AG10803 (cell line): ENCODE data around the gene VCAN.

Experiments
- DNase-seq: peaks from one replicate; pipeline ENCODE4 v3.0.0; 2010; ENCODE audit warnings: low read depth
- H3K4me3 ChIP-seq: 2 replicates; pipeline ENCODE4 v1.5.1; 2011; ENCODE audit warnings: mild to moderate bottlenecking, low read length, control low read depth
- CTCF ChIP-seq: conservative IDR thresholded peaks from 2 replicates; pipeline ENCODE4 v1.5.1; 2011; ENCODE audit warnings: mild to moderate bottlenecking, low read length, control low read depth, inconsistent platforms

Gene VCAN

GRCh38 chr5:83586874-83587776 is 115.6 kb downstream of the VCAN start:
- TF ChIP-seq CTCF = no peak
- no peak overlapping the region for H3K4me3 ChIP-seq
- DNase-seq = peak; percentile 46

GRCh38 chr5:83589786-83590185 is 118.2 kb downstream of the VCAN start:
- DNase-seq = no peak
- no peak overlapping the region for H3K4me3 ChIP-seq
- TF ChIP-seq CTCF = no peak

- TF ChIP-seq CTCF = no peak
- H3K4me3 ChIP-seq = no peak overlapping the region
- DNase-seq = no peak
These were observed 119.4 kb downstream of the VCAN start for GRCh38 chr5:83590966-83591365.

GRCh38 chr5:83595217-83595616 is 123.7 kb downstream of the VCAN start:
- no peak overlapping the region for H3K4me3 ChIP-seq
- no peak for DNase-seq
- TF ChIP-seq CTCF = peak; percentile 33; the same call in 1 of the 2 replicates

DNA sequence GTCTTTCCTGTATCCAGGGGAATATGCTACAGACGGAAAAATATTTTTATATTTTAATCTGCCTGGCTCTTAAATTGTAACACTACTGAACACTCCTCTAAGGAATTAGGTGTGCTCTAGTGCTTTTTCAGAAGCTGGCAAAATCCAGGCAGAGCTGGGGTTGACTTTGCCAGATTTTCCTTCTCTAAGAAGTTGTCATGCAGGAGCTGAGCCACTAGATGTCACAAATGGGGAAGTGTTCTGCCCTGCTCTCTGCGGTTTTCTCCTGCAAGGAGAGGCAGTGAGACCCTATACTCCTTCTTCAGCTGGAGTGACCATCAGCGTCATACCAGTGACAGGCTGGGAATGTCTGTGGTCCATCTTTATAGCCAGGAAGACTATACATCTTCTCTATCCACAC is 136.6 kb downstream of the VCAN start:
- peak; percentile 47 for DNase-seq
- TF ChIP-seq CTCF = peak; percentile 72

GRCh38 chr5:83614841-83615240 is 143.3 kb downstream of the VCAN start:
- no peak for TF ChIP-seq CTCF
- H3K4me3 ChIP-seq = no peak overlapping the region
- DNase-seq = no peak

More for the DNA sequence above, 136.6 kb downstream of the VCAN start:
- no peak overlapping the region for H3K4me3 ChIP-seq

DNA sequence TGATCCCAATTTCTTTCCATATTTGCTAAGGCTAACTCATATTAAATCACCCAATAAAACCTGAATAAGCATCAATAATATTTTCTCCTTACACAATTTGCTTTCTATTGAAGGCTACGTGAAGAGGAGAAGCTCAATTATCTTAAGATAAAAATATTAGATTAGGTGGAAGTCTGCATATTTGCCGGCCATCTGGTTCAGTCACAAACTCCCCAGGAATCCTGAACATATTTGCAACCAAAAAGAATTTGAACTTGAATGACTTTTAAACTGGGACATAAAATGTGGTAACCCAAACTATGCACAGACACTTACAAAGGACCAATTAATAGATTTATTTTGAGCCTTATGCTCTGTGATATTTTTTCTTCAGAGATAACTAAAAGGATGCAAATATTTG is 156.8 kb downstream of the VCAN start:
- DNase-seq = peak; percentile 62
- no peak overlapping the region for H3K4me3 ChIP-seq

More for the DNA sequence above, 156.8 kb downstream of the VCAN start:
- TF ChIP-seq CTCF = no peak
